ENCODE results near the gene IRS2.

IRS2 gene

GRCh38 chr13:109779074-109779473 lies 7.3 kb downstream of the IRS2 start:
- no peak for DNase-seq

- no peak for DNase-seq
These were observed 8.3 kb downstream of the IRS2 start for GRCh38 chr13:109778102-109778542.

GRCh38 chr13:109776575-109776974 lies 9.8 kb downstream of the IRS2 start:
- no peak for DNase-seq

GRCh38 chr13:109773786-109774185 lies 12.6 kb downstream of the IRS2 start:
- no peak for DNase-seq

- no peak for DNase-seq
These were observed 13.1 kb downstream of the IRS2 start for GRCh38 chr13:109773276-109773675.

GRCh38 chr13:109771926-109772325 lies 14.5 kb downstream of the IRS2 start:
- DNase-seq: no peak

GRCh38 chr13:109770436-109770835 lies 15.9 kb downstream of the IRS2 start:
- DNase-seq: no peak

GRCh38 chr13:109769921-109770320 lies 16.5 kb downstream of the IRS2 start:
- no peak for DNase-seq

- DNase-seq: no peak
These were observed 17.1 kb downstream of the IRS2 start for GRCh38 chr13:109769275-109769674.

- no peak for DNase-seq
These were observed 17.8 kb downstream of the IRS2 start for GRCh38 chr13:109768616-109769015.

GRCh38 chr13:109768176-109768575 lies 18.2 kb downstream of the IRS2 start:
- DNase-seq: no peak

- DNase-seq: no peak
These were observed 19.4 kb downstream of the IRS2 start for GRCh38 chr13:109767023-109767422.

GRCh38 chr13:109764470-109765291 lies 21.7 kb downstream of the IRS2 start:
- no peak for DNase-seq

GRCh38 chr13:109764045-109764444 lies 22.3 kb downstream of the IRS2 start:
- no peak for DNase-seq

- DNase-seq: no peak
These were observed 23.6 kb downstream of the IRS2 start for GRCh38 chr13:109762791-109763190.

- DNase-seq: no peak
These were observed 24.7 kb downstream of the IRS2 start for GRCh38 chr13:109761695-109762094.

- no peak for DNase-seq
These were observed 25.4 kb downstream of the IRS2 start for GRCh38 chr13:109760951-109761350.

GRCh38 chr13:109760402-109760801 lies 26.0 kb downstream of the IRS2 start:
- DNase-seq: no peak

- DNase-seq: no peak
These were observed 26.8 kb downstream of the IRS2 start for GRCh38 chr13:109759609-109760008.

GRCh38 chr13:109758937-109759480 lies 27.4 kb downstream of the IRS2 start:
- DNase-seq: no peak

GRCh38 chr13:109756778-109757177 lies 29.6 kb downstream of the IRS2 start:
- no peak for DNase-seq

- no peak for DNase-seq
These were observed 30.4 kb downstream of the IRS2 start for GRCh38 chr13:109755997-109756396.

GRCh38 chr13:109755551-109755950 lies 30.8 kb downstream of the IRS2 start:
- no peak for DNase-seq

GRCh38 chr13:109751477-109751876 lies 34.9 kb downstream of the IRS2 start:
- DNase-seq: no peak
